ENCODE results near the gene TRAPPC3L. TPM values are rescaled to one million over a fixed set of nuclear protein-coding genes. Genes with fewer than 3 reads are reported as not detected.

The TRAPPC3L gene
- total and polyA plus RNA-seq, 2 of the 13 experiments (the other 11 are each of a cell fraction or from before 2014, with no cell fraction given) = not detected

GRCh38 chr6:116550796-116551195, 5.3 kb upstream of the TRAPPC3L start (continued):
- peak; percentile 73; the same call in 1 of the 2 replicates for TF ChIP-seq HMG20B (CRISPR knock-in tag; conservative IDR thresholded peaks at IDR 0.05)
- TF ChIP-seq NFE2L2 (IDR thresholded peaks at IDR 0.05; ENCODE audit: low read length) = no peak
- no peak for TF ChIP-seq ZNF136 (CRISPR knock-in tag; IDR thresholded peaks at IDR 0.05; ENCODE audit: low read depth)
- TF ChIP-seq HNRNPH1 (optimal IDR thresholded peaks at IDR 0.05; ENCODE audit: low read depth, low read length) = no peak
- no peak for TF ChIP-seq ZC3H13 (CRISPR knock-in tag; IDR thresholded peaks at IDR 0.05)
- TF ChIP-seq RNF219 (CRISPR knock-in tag; IDR thresholded peaks at IDR 0.05) = no peak
- TF ChIP-seq ZNF33B (CRISPR knock-in tag; IDR thresholded peaks at IDR 0.05) = no peak
- no peak for TF ChIP-seq ZNF180 (CRISPR knock-in tag; IDR thresholded peaks at IDR 0.05; ENCODE audit: borderline replicate concordance, low read depth)
- no peak for TF ChIP-seq SCMH1 (CRISPR knock-in tag; IDR thresholded peaks at IDR 0.05; ENCODE audit: borderline replicate concordance)
- TF ChIP-seq AHR (CRISPR knock-in tag; IDR thresholded peaks at IDR 0.05) = no peak
- TF ChIP-seq HINFP (CRISPR knock-in tag; IDR thresholded peaks at IDR 0.05; ENCODE audit: low read depth) = no peak
- peak; percentile 69; the same call in 1 of the 2 replicates for TF ChIP-seq ZNF292 (CRISPR knock-in tag; IDR thresholded peaks at IDR 0.05; ENCODE audit: borderline replicate concordance, low read depth)
- TF ChIP-seq ETV6 (CRISPR knock-in tag; conservative IDR thresholded peaks at IDR 0.05) = no peak
- peak; percentile 48; the same call in 1 of the 2 replicates for TF ChIP-seq SMYD3 (CRISPR knock-in tag; IDR thresholded peaks at IDR 0.05)
- no peak for TF ChIP-seq GTF2F1 (IDR thresholded peaks at IDR 0.05; ENCODE audit: low read length)
- no peak for TF ChIP-seq ZNF546 (CRISPR knock-in tag; conservative IDR thresholded peaks at IDR 0.05)
- no peak for TF ChIP-seq ZNF569 (CRISPR knock-in tag; IDR thresholded peaks at IDR 0.05; ENCODE audit: borderline replicate concordance)
- TF ChIP-seq KLF11 (CRISPR knock-in tag; IDR thresholded peaks at IDR 0.05) = no peak
- no peak for TF ChIP-seq MAFF (IDR thresholded peaks at IDR 0.05; ENCODE audit: low read depth, low read length)
- TF ChIP-seq ZFP37 (CRISPR knock-in tag; IDR thresholded peaks at IDR 0.05; ENCODE audit: borderline replicate concordance) = no peak
- no peak for TF ChIP-seq JUNB (CRISPR knock-in tag; IDR thresholded peaks at IDR 0.05; ENCODE audit: borderline replicate concordance)
- peak; percentile 54; the same call in 1 of the 2 replicates for TF ChIP-seq MIER3 (CRISPR knock-in tag; IDR thresholded peaks at IDR 0.05; ENCODE audit: borderline replicate concordance)
- no peak for TF ChIP-seq ZNF282 (IDR thresholded peaks at IDR 0.05; ENCODE audit: partially characterized antibody)
- no peak for TF ChIP-seq ZNF850 (CRISPR knock-in tag; conservative IDR thresholded peaks at IDR 0.05)
- TF ChIP-seq NKX3-1 (CRISPR knock-in tag; IDR thresholded peaks at IDR 0.05) = no peak
- TF ChIP-seq U2AF2 (IDR thresholded peaks at IDR 0.05; ENCODE audit: low read depth, low read length) = no peak
- TF ChIP-seq GABPA (IDR thresholded peaks at IDR 0.05; ENCODE audit: low read depth, low read length) = no peak
- TF ChIP-seq GABPA (CRISPR knock-in tag; IDR thresholded peaks at IDR 0.05; ENCODE audit: low read depth) = no peak
- no peak for TF ChIP-seq RAD51 (IDR thresholded peaks at IDR 0.05; ENCODE audit: borderline replicate concordance)
- no peak for TF ChIP-seq KLF15 (CRISPR knock-in tag; IDR thresholded peaks at IDR 0.05; ENCODE audit: borderline replicate concordance)
- TF ChIP-seq PTBP1 (IDR thresholded peaks at IDR 0.05; ENCODE audit: low read depth, low read length, poor library complexity, severe bottlenecking) = no peak
- no peak for TF ChIP-seq FOXK2 (IDR thresholded peaks at IDR 0.05)
- TF ChIP-seq NFKB2 (CRISPR knock-in tag; IDR thresholded peaks at IDR 0.05; ENCODE audit: borderline replicate concordance) = no peak

Data from HepG2 (cell line).